HepG2 (cell line): Measurements from ENCODE around the gene CST3. TPM values are rescaled to one million over a fixed set of nuclear protein-coding genes. Genes with fewer than 3 reads are reported as not detected.

Source experiments
- ATF6 ChIP-seq: sonication (generic); formaldehyde crosslinking; conservative IDR thresholded peaks from 2 replicates; pipeline ENCODE4 v1.4.0; 2020; ENCODE audit warnings: missing genetic modification reagents
- BRCA1 ChIP-seq: sonication (generic); formaldehyde crosslinking; IDR thresholded peaks from 2 replicates; pipeline ENCODE4 v1.4.0; 2020; ENCODE audit warnings: missing genetic modification reagents
- CENPX ChIP-seq: sonication (generic); formaldehyde crosslinking; IDR thresholded peaks from 2 replicates; pipeline ENCODE4 v1.9.0; 2021; ENCODE audit warnings: mild to moderate bottlenecking, missing genetic modification reagents, moderate library complexity
- JUND ChIP-seq: sonication (generic); formaldehyde crosslinking; IDR thresholded peaks from 2 replicates; pipeline ENCODE4 v1.8.0; 2022; ENCODE audit warnings: mild to moderate bottlenecking, missing genetic modification reagents
- KLF6 ChIP-seq: IDR thresholded peaks from 2 replicates; pipeline ENCODE4 v1.8.0; 2016; ENCODE audit warnings: missing biosample characterization, missing genetic modification reagents
- MEIS2 ChIP-seq: sonication (generic); formaldehyde crosslinking; IDR thresholded peaks from 2 replicates; pipeline ENCODE4 v1.9.0; 2021; ENCODE audit warnings: mild to moderate bottlenecking, missing genetic modification reagents
- MXD1 ChIP-seq: sonication (generic); formaldehyde crosslinking; IDR thresholded peaks from 2 replicates; pipeline ENCODE4 v1.4.0; 2020; ENCODE audit warnings: mild to moderate bottlenecking, missing genetic modification reagents
- NPAS2 ChIP-seq: sonication (generic); formaldehyde crosslinking; IDR thresholded peaks from 2 replicates; pipeline ENCODE4 v1.8.0; 2022; ENCODE audit warnings: mild to moderate bottlenecking, missing genetic modification reagents, borderline replicate concordance
- SAFB2 ChIP-seq: sonication (generic); formaldehyde crosslinking; IDR thresholded peaks from 2 replicates; pipeline ENCODE4 v1.5.1; 2020; ENCODE audit warnings: missing genetic modification reagents, low read depth, mild to moderate bottlenecking, borderline replicate concordance
- SP5 ChIP-seq: IDR thresholded peaks from 2 replicates; pipeline ENCODE4 v1.6.1; 2016; ENCODE audit warnings: low read depth, borderline replicate concordance
- SSRP1 ChIP-seq: IDR thresholded peaks from 2 replicates; pipeline ENCODE4 v1.6.1; 2016; ENCODE audit warnings: control low read depth
- TAF1 ChIP-seq: sonication (generic); formaldehyde crosslinking; IDR thresholded peaks from 2 replicates; pipeline ENCODE4 v1.4.0; 2020; ENCODE audit warnings: missing genetic modification reagents
- ZFP62 ChIP-seq: sonication (generic); formaldehyde crosslinking; IDR thresholded peaks from 2 replicates; pipeline ENCODE4 v1.4.0; 2020; ENCODE audit warnings: missing genetic modification reagents
- ZNF274 ChIP-seq: sonication (generic); formaldehyde crosslinking; IDR thresholded peaks from 2 replicates; pipeline ENCODE4 v1.5.1; 2020; ENCODE audit warnings: mild to moderate bottlenecking, missing genetic modification reagents
- ZNF382 ChIP-seq: sonication (generic); formaldehyde crosslinking; IDR thresholded peaks from 2 replicates; pipeline ENCODE4 v1.5.0; 2020; ENCODE audit warnings: missing genetic modification reagents, mild to moderate bottlenecking, borderline replicate concordance
- ZNF576 ChIP-seq: sonication (generic); formaldehyde crosslinking; IDR thresholded peaks from 2 replicates; pipeline ENCODE4 v1.4.0; 2020; ENCODE audit warnings: mild to moderate bottlenecking, missing genetic modification reagents
- ZNF737 ChIP-seq: sonication (generic); formaldehyde crosslinking; IDR thresholded peaks from 2 replicates; pipeline ENCODE4 v1.5.0; 2020; ENCODE audit warnings: missing genetic modification reagents, mild to moderate bottlenecking, borderline replicate concordance
- polyA plus RNA-seq, 8 experiments: library from polyadenylated mRNA; depleted of rRNA in 3 of 8; stranded (reverse) in 7 of 8; unstranded in 1 of 8; fragments of >200 nt; fragmentation: Illumina TruSeq in 4 of 8; extraction: Trizol in 4 of 8; gene quantifications; 2 replicates each; pipeline versions ENCODE4 v1.2.1 to v1.2.3, GENCODE V29; 2011 to 2016; ENCODE audit warnings: low read depth in 4 of 8, missing spikeins in 1 of 8, mixed read lengths in 1 of 8; ENCODE audit not compliant: insufficient read depth in 1 of 8
- total RNA-seq, 5 experiments: library from RNA; depleted of rRNA; stranded (reverse); fragments of >200 nt; fragmentation: Illumina TruSeq; extraction: Trizol; gene quantifications; 2 replicates each; pipeline ENCODE4 v1.2.3, GENCODE V29; 2016; ENCODE audit warnings: low read depth in 1 of 5
- TF ChIP-seq, protein P1 (sequence below): sonication (generic); formaldehyde crosslinking; IDR thresholded peaks from 2 replicates; pipeline ENCODE4 v1.4.0; 2020; ENCODE audit warnings: missing genetic modification reagents
- TF ChIP-seq, protein P2 (sequence below): fragments of 450-650 bp; IDR thresholded peaks from 2 replicates; pipeline ENCODE4 v1.6.1; 2017; ENCODE audit warnings: mild to moderate bottlenecking
- TF ChIP-seq, protein P3 (sequence below): sonication (generic); formaldehyde crosslinking; IDR thresholded peaks from 2 replicates; pipeline ENCODE4 v1.5.0; 2020; ENCODE audit warnings: missing genetic modification reagents
- TF ChIP-seq, protein P4 (sequence below): sonication (generic); formaldehyde crosslinking; IDR thresholded peaks from 2 replicates; pipeline ENCODE4 v1.5.0; 2020; ENCODE audit warnings: missing genetic modification reagents

Gene CST3
- total and polyA plus RNA-seq, 2 of the 13 experiments (the other 11 are each of a cell fraction or from before 2014, with no cell fraction given), result 690 to 1,005 TPM

- no peak; the same call in 1 of the 2 replicates for TF ChIP-seq ZNF737 (CRISPR knock-in tag)
- TF ChIP-seq, protein P1, sequence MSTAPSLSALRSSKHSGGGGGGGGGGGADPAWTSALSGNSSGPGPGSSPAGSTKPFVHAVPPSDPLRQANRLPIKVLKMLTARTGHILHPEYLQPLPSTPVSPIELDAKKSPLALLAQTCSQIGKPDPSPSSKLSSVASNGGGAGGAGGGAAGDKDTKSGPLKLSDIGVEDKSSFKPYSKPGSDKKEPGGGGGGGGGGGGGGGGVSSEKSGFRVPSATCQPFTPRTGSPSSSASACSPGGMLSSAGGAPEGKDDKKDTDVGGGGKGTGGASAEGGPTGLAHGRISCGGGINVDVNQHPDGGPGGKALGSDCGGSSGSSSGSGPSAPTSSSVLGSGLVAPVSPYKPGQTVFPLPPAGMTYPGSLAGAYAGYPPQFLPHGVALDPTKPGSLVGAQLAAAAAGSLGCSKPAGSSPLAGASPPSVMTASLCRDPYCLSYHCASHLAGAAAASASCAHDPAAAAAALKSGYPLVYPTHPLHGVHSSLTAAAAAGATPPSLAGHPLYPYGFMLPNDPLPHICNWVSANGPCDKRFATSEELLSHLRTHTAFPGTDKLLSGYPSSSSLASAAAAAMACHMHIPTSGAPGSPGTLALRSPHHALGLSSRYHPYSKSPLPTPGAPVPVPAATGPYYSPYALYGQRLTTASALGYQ (CRISPR knock-in tag), result peak; percentile 80; the same call in 1 of the 2 replicates
- TF ChIP-seq SP5 (CRISPR knock-in tag), result peak; percentile 99
- TF ChIP-seq CENPX (CRISPR knock-in tag), result no peak
- peak; percentile 23 for TF ChIP-seq MXD1
- no peak for TF ChIP-seq BRCA1
- no peak; the same call in 1 of the 2 replicates for TF ChIP-seq ZNF274
- TF ChIP-seq SSRP1, result peak; percentile 70; the same call in 1 of the 2 replicates
- peak; percentile 84 for TF ChIP-seq JUND
- TF ChIP-seq KLF6 (CRISPR knock-in tag), result peak; percentile 82; the same call in 1 of the 2 replicates
- TF ChIP-seq ZNF382 (CRISPR knock-in tag), result peak; percentile 98; the same call in 1 of the 2 replicates
- TF ChIP-seq, protein P2, sequence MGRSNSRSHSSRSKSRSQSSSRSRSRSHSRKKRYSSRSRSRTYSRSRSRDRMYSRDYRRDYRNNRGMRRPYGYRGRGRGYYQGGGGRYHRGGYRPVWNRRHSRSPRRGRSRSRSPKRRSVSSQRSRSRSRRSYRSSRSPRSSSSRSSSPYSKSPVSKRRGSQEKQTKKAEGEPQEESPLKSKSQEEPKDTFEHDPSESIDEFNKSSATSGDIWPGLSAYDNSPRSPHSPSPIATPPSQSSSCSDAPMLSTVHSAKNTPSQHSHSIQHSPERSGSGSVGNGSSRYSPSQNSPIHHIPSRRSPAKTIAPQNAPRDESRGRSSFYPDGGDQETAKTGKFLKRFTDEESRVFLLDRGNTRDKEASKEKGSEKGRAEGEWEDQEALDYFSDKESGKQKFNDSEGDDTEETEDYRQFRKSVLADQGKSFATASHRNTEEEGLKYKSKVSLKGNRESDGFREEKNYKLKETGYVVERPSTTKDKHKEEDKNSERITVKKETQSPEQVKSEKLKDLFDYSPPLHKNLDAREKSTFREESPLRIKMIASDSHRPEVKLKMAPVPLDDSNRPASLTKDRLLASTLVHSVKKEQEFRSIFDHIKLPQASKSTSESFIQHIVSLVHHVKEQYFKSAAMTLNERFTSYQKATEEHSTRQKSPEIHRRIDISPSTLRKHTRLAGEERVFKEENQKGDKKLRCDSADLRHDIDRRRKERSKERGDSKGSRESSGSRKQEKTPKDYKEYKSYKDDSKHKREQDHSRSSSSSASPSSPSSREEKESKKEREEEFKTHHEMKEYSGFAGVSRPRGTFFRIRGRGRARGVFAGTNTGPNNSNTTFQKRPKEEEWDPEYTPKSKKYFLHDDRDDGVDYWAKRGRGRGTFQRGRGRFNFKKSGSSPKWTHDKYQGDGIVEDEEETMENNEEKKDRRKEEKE, result no peak
- TF ChIP-seq, protein P3, sequence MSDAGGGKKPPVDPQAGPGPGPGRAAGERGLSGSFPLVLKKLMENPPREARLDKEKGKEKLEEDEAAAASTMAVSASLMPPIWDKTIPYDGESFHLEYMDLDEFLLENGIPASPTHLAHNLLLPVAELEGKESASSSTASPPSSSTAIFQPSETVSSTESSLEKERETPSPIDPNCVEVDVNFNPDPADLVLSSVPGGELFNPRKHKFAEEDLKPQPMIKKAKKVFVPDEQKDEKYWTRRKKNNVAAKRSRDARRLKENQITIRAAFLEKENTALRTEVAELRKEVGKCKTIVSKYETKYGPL (CRISPR knock-in tag), result no peak
- TF ChIP-seq SAFB2 (CRISPR knock-in tag), result no peak
- no peak for TF ChIP-seq ZNF576 (CRISPR knock-in tag)
- peak; percentile 75; the same call in 1 of the 2 replicates for TF ChIP-seq MEIS2 (CRISPR knock-in tag)
- no peak for TF ChIP-seq TAF1 (CRISPR knock-in tag)
- TF ChIP-seq ATF6, result no peak
- TF ChIP-seq NPAS2 (CRISPR knock-in tag), result no peak
- TF ChIP-seq, protein P4, sequence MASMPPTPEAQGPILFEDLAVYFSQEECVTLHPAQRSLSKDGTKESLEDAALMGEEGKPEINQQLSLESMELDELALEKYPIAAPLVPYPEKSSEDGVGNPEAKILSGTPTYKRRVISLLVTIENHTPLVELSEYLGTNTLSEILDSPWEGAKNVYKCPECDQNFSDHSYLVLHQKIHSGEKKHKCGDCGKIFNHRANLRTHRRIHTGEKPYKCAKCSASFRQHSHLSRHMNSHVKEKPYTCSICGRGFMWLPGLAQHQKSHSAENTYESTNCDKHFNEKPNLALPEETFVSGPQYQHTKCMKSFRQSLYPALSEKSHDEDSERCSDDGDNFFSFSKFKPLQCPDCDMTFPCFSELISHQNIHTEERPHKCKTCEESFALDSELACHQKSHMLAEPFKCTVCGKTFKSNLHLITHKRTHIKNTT, result no peak
- TF ChIP-seq ZFP62, result no peak
Measured at GRCh38 chr20:23629017-23629541, 8.7 kb downstream of the CST3 start (continued).
